ENCODE results near the gene ONECUT2. TPM values are rescaled to one million over a fixed set of nuclear protein-coding genes. Genes with fewer than 3 reads are reported as not detected.

Gene ONECUT2
- total RNA-seq, 1 experiment from 2014 or later: 0.48 TPM

GRCh38 chr18:57480733-57481132, 45.6 kb downstream of the ONECUT2 start:
- no peak overlapping the region for H2BK120ac ChIP-seq (ENCODE audit: low read depth, low read length, poor library complexity, severe bottlenecking)
- no peak overlapping the region for H3K4ac ChIP-seq (ENCODE audit: low read depth, low read length)
- no peak overlapping the region for H3K9ac ChIP-seq (ENCODE audit: extremely low read depth, insufficient read length, low read length)
- H3K23me2 ChIP-seq (ENCODE audit: insufficient read length, low read depth, low read length, poor library complexity, severe bottlenecking): no peaks in the 10 kb centered on the region
- H4K5ac ChIP-seq (ENCODE audit: insufficient read length, low read depth, low read length): no peak overlapping the region
- Mint-ChIP-seq H3K27ac (no peak overlapping the region), H3K36me3 (ENCODE audit: insufficient read depth in 1 of 3, low read depth in 3 of 3) (no peaks in the 10 kb centered on the region), H3K4me3 (no peak overlapping the region), H3K9me3 (no peaks in the 10 kb centered on the region), H3K4me1 (peaks cover 9% of the 10 kb centered on the region in 2 experiments), H3K27me3 (ENCODE audit: low read depth) (no peaks in the 10 kb centered on the region; the same call in 1 of the 2 replicates)
- H2BK12ac ChIP-seq (ENCODE audit: insufficient read length, low read depth, low read length): no peak overlapping the region
- no peak overlapping the region for H3K4me2 ChIP-seq (ENCODE audit: insufficient read depth, insufficient read length, low read length)
- no peaks in the 10 kb centered on the region for H3K9me3 ChIP-seq (ENCODE audit: control insufficient read depth, low read depth, low read length)
- no peak overlapping the region for H2BK20ac ChIP-seq (ENCODE audit: low read depth, low read length, poor library complexity, severe bottlenecking)
- no peak overlapping the region for H3K23ac ChIP-seq (ENCODE audit: insufficient read length, low read depth, low read length)
- TF ChIP-seq, protein P1, sequence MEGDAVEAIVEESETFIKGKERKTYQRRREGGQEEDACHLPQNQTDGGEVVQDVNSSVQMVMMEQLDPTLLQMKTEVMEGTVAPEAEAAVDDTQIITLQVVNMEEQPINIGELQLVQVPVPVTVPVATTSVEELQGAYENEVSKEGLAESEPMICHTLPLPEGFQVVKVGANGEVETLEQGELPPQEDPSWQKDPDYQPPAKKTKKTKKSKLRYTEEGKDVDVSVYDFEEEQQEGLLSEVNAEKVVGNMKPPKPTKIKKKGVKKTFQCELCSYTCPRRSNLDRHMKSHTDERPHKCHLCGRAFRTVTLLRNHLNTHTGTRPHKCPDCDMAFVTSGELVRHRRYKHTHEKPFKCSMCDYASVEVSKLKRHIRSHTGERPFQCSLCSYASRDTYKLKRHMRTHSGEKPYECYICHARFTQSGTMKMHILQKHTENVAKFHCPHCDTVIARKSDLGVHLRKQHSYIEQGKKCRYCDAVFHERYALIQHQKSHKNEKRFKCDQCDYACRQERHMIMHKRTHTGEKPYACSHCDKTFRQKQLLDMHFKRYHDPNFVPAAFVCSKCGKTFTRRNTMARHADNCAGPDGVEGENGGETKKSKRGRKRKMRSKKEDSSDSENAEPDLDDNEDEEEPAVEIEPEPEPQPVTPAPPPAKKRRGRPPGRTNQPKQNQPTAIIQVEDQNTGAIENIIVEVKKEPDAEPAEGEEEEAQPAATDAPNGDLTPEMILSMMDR (conservative IDR thresholded peaks at IDR 0.05): no peak
- no peaks in the 10 kb centered on the region for H3K27me3 ChIP-seq (ENCODE audit: insufficient read depth, low read length)
- H4K8ac ChIP-seq (replicated peaks; ENCODE audit: insufficient read length, low read depth, low read length): no peak overlapping the region
- no peak overlapping the region for H2AK5ac ChIP-seq (ENCODE audit: insufficient read length, low read length)
- H3K56ac ChIP-seq (ENCODE audit: insufficient read length, low read depth, low read length): no peak overlapping the region
- no peak overlapping the region for H3K14ac ChIP-seq (ENCODE audit: insufficient read depth, low read length)
- no peaks in the 10 kb centered on the region; the same call in 1 of the 2 replicates for H3K4me1 ChIP-seq (ENCODE audit: insufficient read depth, low read length)
- no peak overlapping the region for H2BK5ac ChIP-seq (ENCODE audit: insufficient read length, low read length)
- no peak overlapping the region for H2BK15ac ChIP-seq (ENCODE audit: low read depth, low read length)
- H3K18ac ChIP-seq (ENCODE audit: insufficient read length, low read depth, low read length): no peak overlapping the region
- H4K20me1 ChIP-seq (ENCODE audit: control insufficient read depth, insufficient read depth, insufficient read length): no peaks in the 10 kb centered on the region
- H2AFZ ChIP-seq (ENCODE audit: low read length): no peak overlapping the region
- no peak overlapping the region for H4K91ac ChIP-seq (ENCODE audit: insufficient read length, low read depth, low read length)
- no peaks in the 10 kb centered on the region for H3K79me2 ChIP-seq (ENCODE audit: insufficient read depth, low read length)
- no peak overlapping the region for H3K27ac ChIP-seq (ENCODE audit: insufficient read length, low read depth, low read length)
- no peak overlapping the region for H3T11ph ChIP-seq (ENCODE audit: low read length)
- no peak for DNase-seq
- no peaks in the 10 kb centered on the region for H3K79me1 ChIP-seq (ENCODE audit: insufficient read depth, low read depth, low read length, poor library complexity, severe bottlenecking)

Measured in H9 (cell line).